HL-60 (cell line): ENCODE results near the gene DDX23.

Experiments used
- CTCF ChIP-seq: IDR thresholded peaks from one replicate; pipeline ENCODE4 v1.5.1; 2011; ENCODE audit warnings: low read length, control low read depth, inconsistent platforms; ENCODE audit not compliant: insufficient read depth
- POLR2AphosphoS5 ChIP-seq: IDR thresholded peaks from 2 replicates; pipeline ENCODE4 v1.6.1; 2012; ENCODE audit warnings: low read depth
- SPI1 ChIP-seq: IDR thresholded peaks from 2 replicates; pipeline ENCODE4 v1.6.1; 2012; ENCODE audit warnings: low read depth, mild to moderate bottlenecking, borderline replicate concordance
- TF ChIP-seq, protein P1 (sequence below): IDR thresholded peaks from 2 replicates; pipeline ENCODE4 v1.6.1; 2012; ENCODE audit warnings: low read depth; ENCODE audit not compliant: insufficient replicate concordance

GRCh38 chr12:48881686-48882314 lies 29.8 kb upstream of the DDX23 start:
- TF ChIP-seq CTCF (no peak), POLR2AphosphoS5 (no peak), SPI1 (no peak)
- TF ChIP-seq, protein P1, sequence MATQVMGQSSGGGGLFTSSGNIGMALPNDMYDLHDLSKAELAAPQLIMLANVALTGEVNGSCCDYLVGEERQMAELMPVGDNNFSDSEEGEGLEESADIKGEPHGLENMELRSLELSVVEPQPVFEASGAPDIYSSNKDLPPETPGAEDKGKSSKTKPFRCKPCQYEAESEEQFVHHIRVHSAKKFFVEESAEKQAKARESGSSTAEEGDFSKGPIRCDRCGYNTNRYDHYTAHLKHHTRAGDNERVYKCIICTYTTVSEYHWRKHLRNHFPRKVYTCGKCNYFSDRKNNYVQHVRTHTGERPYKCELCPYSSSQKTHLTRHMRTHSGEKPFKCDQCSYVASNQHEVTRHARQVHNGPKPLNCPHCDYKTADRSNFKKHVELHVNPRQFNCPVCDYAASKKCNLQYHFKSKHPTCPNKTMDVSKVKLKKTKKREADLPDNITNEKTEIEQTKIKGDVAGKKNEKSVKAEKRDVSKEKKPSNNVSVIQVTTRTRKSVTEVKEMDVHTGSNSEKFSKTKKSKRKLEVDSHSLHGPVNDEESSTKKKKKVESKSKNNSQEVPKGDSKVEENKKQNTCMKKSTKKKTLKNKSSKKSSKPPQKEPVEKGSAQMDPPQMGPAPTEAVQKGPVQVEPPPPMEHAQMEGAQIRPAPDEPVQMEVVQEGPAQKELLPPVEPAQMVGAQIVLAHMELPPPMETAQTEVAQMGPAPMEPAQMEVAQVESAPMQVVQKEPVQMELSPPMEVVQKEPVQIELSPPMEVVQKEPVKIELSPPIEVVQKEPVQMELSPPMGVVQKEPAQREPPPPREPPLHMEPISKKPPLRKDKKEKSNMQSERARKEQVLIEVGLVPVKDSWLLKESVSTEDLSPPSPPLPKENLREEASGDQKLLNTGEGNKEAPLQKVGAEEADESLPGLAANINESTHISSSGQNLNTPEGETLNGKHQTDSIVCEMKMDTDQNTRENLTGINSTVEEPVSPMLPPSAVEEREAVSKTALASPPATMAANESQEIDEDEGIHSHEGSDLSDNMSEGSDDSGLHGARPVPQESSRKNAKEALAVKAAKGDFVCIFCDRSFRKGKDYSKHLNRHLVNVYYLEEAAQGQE: no peak
